Osteoblast (primary cell): ENCODE measurements around the gene ADIPOR1. TPM values are rescaled to one million over a fixed set of nuclear protein-coding genes. Genes with fewer than 3 reads are reported as not detected.
"Not testable (repeated sequence)": the region's sequence is repeated elsewhere in the genome, so short reads cannot be mapped to it uniquely, and the experiment has no call there.

Source experiments
- DNase-seq: peaks from one replicate; pipeline ENCODE4 v3.0.0; 2011; ENCODE audit warnings: low spot score, mixed read lengths; ENCODE audit not compliant: insufficient read length; ENCODE audit errors: missing footprints
- H2AFZ ChIP-seq: 2 replicates; pipeline ENCODE4 v1.6.0; 2011; ENCODE audit warnings: mild to moderate bottlenecking, low read length
- H3K27ac ChIP-seq: 2 replicates; pipeline ENCODE4 v1.5.1; 2011; ENCODE audit warnings: mild to moderate bottlenecking, low read depth, low read length, moderate library complexity
- H3K27me3 ChIP-seq: 2 replicates; pipeline ENCODE4 v1.6.0; 2012; ENCODE audit warnings: mild to moderate bottlenecking, control low read depth, inconsistent platforms, low read length, moderate library complexity; ENCODE audit not compliant: insufficient read depth
- H3K36me3 ChIP-seq: 2 replicates; pipeline ENCODE4 v1.5.1; 2011; ENCODE audit warnings: mild to moderate bottlenecking, low read length, control low read depth, moderate library complexity; ENCODE audit not compliant: insufficient read depth
- H3K4me1 ChIP-seq: 2 replicates; pipeline ENCODE4 v1.5.1; 2011; ENCODE audit warnings: mild to moderate bottlenecking, low read length, control low read depth, moderate library complexity; ENCODE audit not compliant: insufficient read depth
- H3K4me2 ChIP-seq: 2 replicates; pipeline ENCODE4 v1.6.0; 2011; ENCODE audit warnings: mild to moderate bottlenecking, low read length; ENCODE audit not compliant: insufficient read depth
- H3K4me3 ChIP-seq: fragments of 200-600 bp; sonication (generic); 3 replicates; pipeline ENCODE4 v1.5.1; 2012; ENCODE audit warnings: mild to moderate bottlenecking, low read length, inconsistent platforms; ENCODE audit not compliant: insufficient read depth
- H3K79me2 ChIP-seq: 2 replicates; pipeline ENCODE4 v1.6.0; 2012; ENCODE audit warnings: mild to moderate bottlenecking, low read length, control low read depth, inconsistent platforms; ENCODE audit not compliant: insufficient read depth
- H3K9me3 ChIP-seq: 2 replicates; pipeline ENCODE4 v1.5.1; 2011; ENCODE audit warnings: low read depth, low read length, control low read depth
- H4K20me1 ChIP-seq: 2 replicates; pipeline ENCODE4 v1.6.0; 2012; ENCODE audit warnings: mild to moderate bottlenecking, low read length, control low read depth; ENCODE audit not compliant: insufficient read depth
- CTCF ChIP-seq: IDR thresholded peaks from 2 replicates; pipeline ENCODE4 v1.5.1; 2011; ENCODE audit warnings: mild to moderate bottlenecking, low read depth, low read length, moderate library complexity; ENCODE audit errors: extremely low read depth
- total RNA-seq: library from RNA; depleted of rRNA; stranded (reverse); fragments of >200 nt; gene quantifications from 2 replicates; pipeline ENCODE4 v1.2.3, GENCODE V29; 2012

The ADIPOR1 gene
- total RNA-seq, 1 donor = 91.9 TPM

- Histone ChIP-seq H3K79me2 (no peaks in the 10 kb centered on the region), H4K20me1 (no peaks in the 10 kb centered on the region), H3K36me3 (no peaks in the 10 kb centered on the region), H3K4me2 (no peak overlapping the region), H3K9me3 (no peaks in the 10 kb centered on the region), H3K27me3 (peaks cover 45% of the 10 kb centered on the region), H3K4me1 (no peaks in the 10 kb centered on the region), H3K27ac (no peak overlapping the region), H3K4me3 (no peak overlapping the region), H2AFZ (no peak overlapping the region)
- no peak for DNase-seq
- no peak for TF ChIP-seq CTCF
These were observed 29.1 kb upstream of the ADIPOR1 start for GRCh38 chr1:202987255-202987654.

GRCh38 chr1:202986120-202986519 is 28.0 kb upstream of the ADIPOR1 start:
- H3K27ac ChIP-seq, H4K20me1 ChIP-seq, H3K9me3 ChIP-seq, H3K4me2 ChIP-seq, H3K4me3 ChIP-seq, H2AFZ ChIP-seq, H3K79me2 ChIP-seq, H3K36me3 ChIP-seq, H3K4me1 ChIP-seq: not testable (repeated sequence)
- DNase-seq = peak; percentile 10
- H3K27me3 ChIP-seq = peaks cover 35% of the 10 kb centered on the region

GRCh38 chr1:202982715-202983430 is 24.8 kb upstream of the ADIPOR1 start:
- Histone ChIP-seq H3K79me2 (no peaks in the 10 kb centered on the region), H2AFZ (no peak overlapping the region), H4K20me1 (no peaks in the 10 kb centered on the region), H3K36me3 (no peaks in the 10 kb centered on the region), H3K4me1 (no peaks in the 10 kb centered on the region), H3K4me2 (no peak overlapping the region), H3K4me3 (no peak overlapping the region), H3K27me3 (peaks cover 37% of the 10 kb centered on the region), H3K9me3 (no peaks in the 10 kb centered on the region), H3K27ac (no peak overlapping the region)
- DNase-seq = no peak
- TF ChIP-seq CTCF = no peak

- Histone ChIP-seq H3K4me3 (no peak overlapping the region), H4K20me1 (no peaks in the 10 kb centered on the region), H2AFZ (no peak overlapping the region), H3K27ac (no peak overlapping the region), H3K9me3 (no peaks in the 10 kb centered on the region), H3K4me2 (no peak overlapping the region), H3K79me2 (no peaks in the 10 kb centered on the region), H3K27me3 (peaks cover 38% of the 10 kb centered on the region), H3K36me3 (no peaks in the 10 kb centered on the region), H3K4me1 (no peaks in the 10 kb centered on the region)
- no peak for DNase-seq
- no peak for TF ChIP-seq CTCF
These were observed 23.8 kb upstream of the ADIPOR1 start for GRCh38 chr1:202981939-202982338.
